NB4 (cell line): ENCODE measurements around the gene TMEM88.
A peak's percentile ranks its signal among the peaks of the same experiment; 100 is the strongest.

ENCODE experiments used
- CTCF ChIP-seq: IDR thresholded peaks from one replicate; pipeline ENCODE4 v1.5.1; 2012; ENCODE audit warnings: low read depth, low read length
- MAX ChIP-seq: IDR thresholded peaks from 2 replicates; pipeline ENCODE4 v1.6.1; 2011; ENCODE audit warnings: low read depth, low read length
- MYC ChIP-seq: IDR thresholded peaks from 2 replicates; pipeline ENCODE4 v1.6.1; 2011; ENCODE audit warnings: low read depth, low read length
- POLR2A ChIP-seq: IDR thresholded peaks from 2 replicates; pipeline ENCODE4 v1.6.1; 2011; ENCODE audit warnings: mild to moderate bottlenecking; ENCODE audit not compliant: insufficient read length; ENCODE audit errors: extremely low read depth

GRCh38 chr17:7856811-7857712, 2.2 kb downstream of the TMEM88 start, which contains the start of gene NAA38:
- TF ChIP-seq CTCF (no peak), POLR2A (peak; percentile 50), MYC (no peak; the same call in 1 of the 2 replicates), MAX (no peak)
